NOMO-1 treated with dmso at 0.1 percent for 144 hours (cell line): ENCODE measurements around the gene GNG13.
"Not testable (repeated sequence)": the region's sequence is repeated elsewhere in the genome, so short reads cannot be mapped to it uniquely, and the experiment has no call there.

Experiments used
- DNase-seq: peaks from one replicate; lab custom pipeline; 2025; ENCODE audit not compliant: unreplicated experiment; lab: John Stamatoyannopoulos, UW

The GNG13 gene

GRCh38 chr16:799948-800833, at the start of gene GNG13:
Gene GNG13, minus strand, starts transcription at chr16:800734. Its CDS starts 1,657 bp downstream, at chr16:799077.
- no peak for DNase-seq

- no peak for DNase-seq
Measured at GRCh38 chr16:848510-849253, 48.1 kb upstream of the GNG13 start.

- DNase-seq = no peak
Measured at GRCh38 chr16:847681-848445, 47.3 kb upstream of the GNG13 start.

- no peak for DNase-seq
Measured at GRCh38 chr16:847151-847550, 46.6 kb upstream of the GNG13 start.

GRCh38 chr16:845351-845745, 44.8 kb upstream of the GNG13 start:
- no peak for DNase-seq

- no peak for DNase-seq
Measured at GRCh38 chr16:844638-845350, 44.3 kb upstream of the GNG13 start.

GRCh38 chr16:843771-844170, 43.2 kb upstream of the GNG13 start:
- DNase-seq = no peak

- DNase-seq = no peak
Measured at GRCh38 chr16:842711-843560, 42.4 kb upstream of the GNG13 start.

- no peak for DNase-seq
Measured at GRCh38 chr16:842061-842476, 41.5 kb upstream of the GNG13 start.

GRCh38 chr16:841455-842060, 41.0 kb upstream of the GNG13 start:
- no peak for DNase-seq

- DNase-seq = no peak
Measured at GRCh38 chr16:840561-841454, 40.3 kb upstream of the GNG13 start.

GRCh38 chr16:839643-840408, 39.3 kb upstream of the GNG13 start:
- no peak for DNase-seq

- no peak for DNase-seq
Measured at GRCh38 chr16:838741-839140, 38.2 kb upstream of the GNG13 start.

- DNase-seq = not testable (repeated sequence)
Measured at GRCh38 chr16:836822-837221, 36.3 kb upstream of the GNG13 start.

- DNase-seq = no peak
Measured at GRCh38 chr16:836221-836620, 35.7 kb upstream of the GNG13 start.

- no peak for DNase-seq
Measured at GRCh38 chr16:835373-835772, 34.8 kb upstream of the GNG13 start.

GRCh38 chr16:833411-833810, 32.9 kb upstream of the GNG13 start:
- no peak for DNase-seq
